Suppressor macrophage (primary cell): ENCODE measurements around the gene TRIM68.

Experiments used
- DNase-seq, 4 experiments: peaks; one replicate each; pipeline ENCODE4 v3.0.0-alpha.2; 2020 to 2022

TRIM68 gene

DNA sequence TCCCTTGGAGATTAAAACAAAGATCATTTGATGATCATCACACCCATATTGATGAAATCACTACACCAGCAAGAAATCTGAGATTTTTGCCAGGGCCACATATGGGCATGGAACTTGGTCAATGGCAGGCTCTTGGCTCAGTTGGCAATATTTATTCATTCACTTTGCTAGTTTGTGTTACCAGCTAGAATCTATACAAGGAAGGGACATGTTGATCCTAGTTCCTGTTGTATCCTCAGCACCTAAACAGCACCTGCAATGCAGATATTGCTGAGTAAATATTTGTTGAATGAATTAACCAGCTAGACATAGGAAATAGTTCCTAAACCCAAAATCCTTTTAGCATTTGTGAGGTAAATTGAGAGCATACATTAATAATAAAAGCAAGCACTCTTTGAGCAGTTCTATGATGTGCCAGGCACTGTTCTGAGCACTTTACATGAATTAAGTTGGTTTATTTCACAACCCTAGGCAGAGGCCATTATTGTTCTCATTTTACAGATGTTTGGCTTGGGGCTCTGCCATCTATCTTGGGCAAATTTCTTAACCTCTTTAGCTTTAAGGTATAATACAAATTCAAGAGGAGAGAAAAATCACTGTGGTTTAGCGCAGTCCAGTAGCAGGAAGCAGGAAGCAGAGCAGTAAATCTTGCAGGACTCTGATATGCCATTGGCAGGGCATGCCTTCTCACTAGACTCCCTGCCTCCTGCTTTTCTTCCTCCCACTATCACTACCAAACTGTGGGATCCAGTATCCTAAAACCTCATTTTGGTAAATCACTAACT lies 1.6 kb downstream of the TRIM68 start:
- DNase-seq: no peak

DNA sequence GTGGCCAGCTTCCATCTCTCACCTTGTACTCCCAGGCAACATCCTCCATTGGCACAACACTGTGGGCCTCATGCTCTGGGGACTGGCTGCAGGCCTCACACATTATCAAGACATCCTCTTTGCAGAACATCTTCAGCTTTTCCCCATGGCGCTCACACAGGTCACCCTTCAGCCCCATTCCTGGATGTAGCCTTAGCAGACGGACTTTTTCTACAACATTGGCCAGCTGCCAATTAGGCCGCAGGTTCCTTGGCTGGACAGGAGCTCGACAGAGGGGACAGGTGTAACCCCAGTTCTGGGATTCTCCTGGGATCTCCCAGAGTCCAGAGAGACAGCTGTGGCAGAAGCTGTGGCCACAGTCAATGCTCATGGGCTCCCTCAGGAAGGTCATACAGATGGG lies 3.0 kb downstream of the TRIM68 start:
- DNase-seq: no peak

DNA sequence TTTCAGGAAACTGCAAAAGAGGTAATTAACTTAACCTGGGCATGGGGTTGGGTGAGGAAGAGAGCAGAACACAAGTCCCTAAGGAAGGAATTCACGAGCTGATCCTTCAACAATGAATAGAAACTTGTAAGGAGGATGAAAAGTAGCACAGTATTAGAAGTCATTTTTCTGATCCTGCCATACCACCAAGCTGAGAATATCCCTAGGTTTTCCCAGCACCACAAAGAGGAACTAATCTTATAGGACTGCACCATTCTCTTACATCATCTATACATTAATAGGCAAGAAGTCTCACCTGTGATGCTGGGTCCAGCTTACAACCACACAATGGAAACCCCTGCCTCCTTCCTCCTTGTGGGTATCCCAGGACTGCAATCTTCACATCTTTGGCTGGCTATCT lies 14.3 kb downstream of the TRIM68 start, which contains the start of gene OR52I1:
Gene OR52I1 (plus strand): TSS at position 301 of the 400 bp plus-strand sequence. CDS start 0 bp downstream, at position 301.
- DNase-seq: no peak

GRCh38 chr11:4589017-4589416 lies 19.0 kb downstream of the TRIM68 start:
- no peak for DNase-seq

- no peak for DNase-seq
These were observed 26.6 kb downstream of the TRIM68 start, which contains the start of gene OR52I2 for GRCh38 chr11:4581443-4581842. TSS of gene OR52I2 (plus strand) at chr11:4581743.

DNA sequence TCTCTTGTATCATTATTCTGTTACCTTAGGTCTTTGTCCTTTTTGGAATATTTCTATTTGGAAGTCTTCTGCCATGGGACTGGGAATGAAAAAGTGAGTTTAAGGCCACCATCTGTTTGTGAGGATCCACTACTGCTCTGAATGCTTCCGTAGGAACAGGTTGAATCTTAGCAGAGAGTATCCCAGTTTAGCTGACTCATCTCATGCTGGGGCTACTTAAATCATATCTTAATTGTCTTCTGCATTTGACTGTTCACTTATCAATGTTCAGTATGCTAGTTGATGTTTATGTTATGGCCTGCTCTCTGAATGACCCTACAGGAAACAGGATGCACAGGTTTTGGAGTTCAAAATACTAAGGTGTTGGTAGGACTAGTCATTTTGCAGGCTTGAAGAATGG lies 27.9 kb downstream of the TRIM68 start:
- DNase-seq: no peak

GRCh38 chr11:4578624-4579023 lies 29.4 kb downstream of the TRIM68 start:
- DNase-seq: no peak

DNA sequence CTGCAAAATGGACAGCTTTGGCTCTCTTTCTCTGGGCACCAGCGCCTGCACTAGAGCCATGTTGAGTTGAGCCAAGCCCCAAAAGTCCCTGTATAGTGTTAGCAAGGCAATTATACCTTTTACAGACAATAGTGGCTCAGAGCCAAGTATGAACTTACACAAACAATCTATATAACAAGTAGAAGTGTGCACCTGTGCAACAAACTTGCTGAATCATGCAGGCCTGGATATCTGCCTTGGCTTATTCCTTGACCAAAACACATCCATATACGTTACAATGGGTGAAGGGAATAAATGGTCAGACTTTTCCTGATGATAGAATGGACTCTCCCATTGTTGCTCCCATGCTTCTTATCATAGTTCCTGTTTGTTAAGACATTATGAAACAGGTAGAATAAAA lies 30.3 kb downstream of the TRIM68 start:
- DNase-seq: no peak

GRCh38 chr11:4576880-4577279 lies 31.2 kb downstream of the TRIM68 start:
- DNase-seq: no peak

- DNase-seq: no peak
These were observed 39.0 kb downstream of the TRIM68 start for GRCh38 chr11:4569075-4569474.

- DNase-seq: no peak
These were observed 42.7 kb downstream of the TRIM68 start for GRCh38 chr11:4565371-4565770.

GRCh38 chr11:4560467-4560866 lies 47.6 kb downstream of the TRIM68 start:
- no peak for DNase-seq

GRCh38 chr11:4559527-4560440 lies 48.2 kb downstream of the TRIM68 start:
- DNase-seq: no peak

DNA sequence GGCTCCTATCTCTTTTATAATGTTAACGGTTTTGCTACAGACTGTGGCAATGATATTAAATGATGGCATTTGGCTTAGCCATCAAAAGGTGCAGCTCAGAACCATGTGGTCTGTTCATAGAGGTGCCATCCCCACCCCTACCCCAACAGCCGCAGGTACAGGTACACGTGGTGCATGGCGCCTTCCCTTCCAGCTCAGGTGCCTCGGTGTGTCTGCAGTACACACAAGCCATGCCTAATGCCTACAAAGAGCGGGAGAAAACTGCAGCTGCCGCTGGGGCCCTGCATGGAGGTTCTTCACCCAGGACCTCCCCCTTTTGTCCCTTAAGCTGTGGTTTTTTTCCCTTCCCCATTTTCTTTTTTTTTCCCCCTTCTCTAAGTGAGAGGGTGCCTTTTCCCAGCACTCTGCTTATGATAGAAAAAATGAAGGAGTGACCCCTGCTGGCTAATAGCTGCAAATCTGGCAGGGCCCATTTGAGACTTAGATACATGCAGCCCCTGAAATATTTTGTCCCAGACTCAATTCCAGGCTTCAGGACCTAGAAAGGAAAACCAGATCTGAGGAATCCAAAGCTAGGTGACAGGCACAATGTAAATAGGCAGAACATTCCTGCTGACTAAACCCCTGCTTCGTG lies 56.6 kb downstream of the TRIM68 start:
- DNase-seq: peak; percentile 24 to 50 (median 36)
